GM19193 (cell line): ENCODE measurements around the gene CST7.

Source experiments
- POLR2A ChIP-seq: IDR thresholded peaks from 4 replicates; pipeline ENCODE4 v1.6.1; 2011; ENCODE audit not compliant: insufficient read depth, insufficient read length; ENCODE audit errors: extremely low read depth

Gene CST7

DNA sequence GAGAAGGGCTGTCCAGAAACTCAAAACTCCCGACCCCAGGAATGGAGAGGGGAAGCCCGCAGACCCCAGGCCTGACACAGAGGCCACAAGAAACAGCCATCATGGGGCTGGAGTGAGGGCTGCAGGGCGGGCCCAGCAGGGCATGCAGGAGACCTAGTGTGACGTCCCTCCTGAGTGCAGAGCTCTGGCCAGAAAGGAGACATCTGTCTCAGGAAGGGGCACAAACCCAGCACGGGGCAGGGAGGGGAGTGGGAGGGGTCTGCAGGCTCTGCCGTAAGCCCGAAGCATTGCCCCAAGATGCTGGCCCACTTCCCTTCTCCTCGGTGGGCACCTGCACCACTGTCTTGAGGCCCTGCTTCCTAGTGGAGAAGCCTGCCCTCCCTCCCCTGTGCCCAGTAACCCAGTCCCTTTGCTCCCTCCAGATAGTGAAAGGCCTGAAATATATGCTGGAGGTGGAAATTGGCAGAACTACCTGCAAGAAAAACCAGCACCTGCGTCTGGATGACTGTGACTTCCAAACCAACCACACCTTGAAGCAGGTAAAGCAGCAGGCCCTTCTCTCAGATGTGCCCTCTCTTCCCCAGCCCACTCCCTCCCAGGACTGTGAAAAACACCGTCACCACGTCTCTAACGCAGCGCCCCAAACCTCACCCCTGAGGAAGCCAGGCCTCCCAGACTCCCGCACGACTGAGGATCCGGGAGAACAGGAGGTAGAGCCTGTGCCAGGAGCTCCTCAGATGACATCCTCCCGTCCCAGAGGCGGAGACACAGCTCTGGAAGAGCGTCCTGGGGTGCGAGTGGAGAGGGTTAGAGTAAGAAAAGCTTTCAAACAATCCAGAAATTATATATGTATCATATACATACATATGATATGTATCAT lies 9.7 kb downstream of the CST7 start:
- no peak for TF ChIP-seq POLR2A

DNA sequence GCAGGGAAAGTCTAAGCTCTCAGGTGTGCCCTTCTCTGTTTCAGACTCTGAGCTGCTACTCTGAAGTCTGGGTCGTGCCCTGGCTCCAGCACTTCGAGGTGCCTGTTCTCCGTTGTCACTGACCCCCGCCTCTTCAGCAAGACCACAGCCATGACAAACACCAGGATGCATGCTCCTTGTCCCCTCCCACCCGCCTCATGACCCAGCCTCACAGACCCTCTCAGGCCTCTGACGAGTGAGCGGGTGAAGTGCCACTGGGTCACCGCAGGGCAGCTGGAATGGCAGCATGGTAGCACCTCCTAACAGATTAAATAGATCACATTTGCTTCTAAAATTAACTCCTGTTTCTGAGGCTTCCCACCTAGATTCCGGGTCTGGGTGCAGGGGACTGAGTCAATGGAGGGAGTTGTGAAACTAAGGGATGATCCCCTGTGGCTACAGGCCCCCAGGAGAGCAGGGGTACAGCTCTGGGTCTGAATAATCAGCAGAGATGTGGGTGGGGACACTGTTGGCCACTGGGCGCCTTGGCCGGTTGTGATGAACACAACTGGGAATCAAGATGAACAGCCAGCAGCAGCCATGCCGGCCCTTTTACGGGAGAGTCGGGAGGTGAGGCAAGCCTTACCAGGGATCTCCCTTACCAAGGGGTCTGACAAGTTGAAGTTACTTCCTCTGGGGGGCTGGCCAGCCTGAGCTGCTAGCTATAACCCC lies 10.7 kb downstream of the CST7 start:
- no peak for TF ChIP-seq POLR2A

DNA sequence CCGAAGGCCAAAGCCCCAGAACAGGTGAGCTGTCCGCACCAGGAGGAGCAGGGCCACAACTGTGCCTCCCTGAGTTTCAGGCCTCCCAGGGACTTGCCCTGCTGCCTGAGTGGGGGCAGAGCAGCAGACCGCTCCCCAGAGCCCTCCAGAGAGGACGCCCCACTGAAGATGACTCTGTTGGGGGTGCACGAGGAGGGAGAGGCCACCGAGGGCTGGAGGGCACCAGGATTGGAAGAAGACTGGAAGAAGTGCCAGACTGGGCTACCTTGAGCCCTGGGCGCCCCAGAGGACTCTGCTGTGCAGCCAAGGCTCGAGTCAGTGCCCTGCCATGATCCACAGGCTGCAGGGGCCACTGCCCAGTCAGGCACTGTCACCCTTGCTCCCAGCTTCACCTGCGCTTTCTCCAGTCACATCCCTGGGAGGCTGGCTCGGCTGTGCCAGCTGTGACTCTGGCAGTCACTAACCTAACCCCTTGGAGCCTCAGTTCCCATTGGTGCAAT lies 11.3 kb downstream of the CST7 start:
- TF ChIP-seq POLR2A: no peak

DNA sequence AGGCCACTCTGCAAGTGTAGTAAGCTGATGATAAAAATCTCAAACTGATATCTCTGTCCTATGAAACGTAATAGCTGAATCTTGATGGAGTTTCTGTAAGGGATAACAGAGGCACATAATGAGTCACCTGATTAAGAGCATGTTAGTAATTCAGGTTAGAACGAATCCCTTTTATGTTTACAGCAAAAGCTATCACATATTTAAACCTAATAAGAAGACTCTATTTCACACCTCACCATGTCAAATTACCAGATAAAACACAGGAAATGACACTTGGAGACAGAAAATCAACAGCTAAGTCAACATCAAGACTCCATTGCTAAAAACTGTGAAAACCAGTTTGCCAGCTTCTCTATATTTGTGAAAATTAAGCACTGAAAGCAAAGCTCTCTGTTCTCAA lies 11.8 kb downstream of the CST7 start:
- no peak for TF ChIP-seq POLR2A

DNA sequence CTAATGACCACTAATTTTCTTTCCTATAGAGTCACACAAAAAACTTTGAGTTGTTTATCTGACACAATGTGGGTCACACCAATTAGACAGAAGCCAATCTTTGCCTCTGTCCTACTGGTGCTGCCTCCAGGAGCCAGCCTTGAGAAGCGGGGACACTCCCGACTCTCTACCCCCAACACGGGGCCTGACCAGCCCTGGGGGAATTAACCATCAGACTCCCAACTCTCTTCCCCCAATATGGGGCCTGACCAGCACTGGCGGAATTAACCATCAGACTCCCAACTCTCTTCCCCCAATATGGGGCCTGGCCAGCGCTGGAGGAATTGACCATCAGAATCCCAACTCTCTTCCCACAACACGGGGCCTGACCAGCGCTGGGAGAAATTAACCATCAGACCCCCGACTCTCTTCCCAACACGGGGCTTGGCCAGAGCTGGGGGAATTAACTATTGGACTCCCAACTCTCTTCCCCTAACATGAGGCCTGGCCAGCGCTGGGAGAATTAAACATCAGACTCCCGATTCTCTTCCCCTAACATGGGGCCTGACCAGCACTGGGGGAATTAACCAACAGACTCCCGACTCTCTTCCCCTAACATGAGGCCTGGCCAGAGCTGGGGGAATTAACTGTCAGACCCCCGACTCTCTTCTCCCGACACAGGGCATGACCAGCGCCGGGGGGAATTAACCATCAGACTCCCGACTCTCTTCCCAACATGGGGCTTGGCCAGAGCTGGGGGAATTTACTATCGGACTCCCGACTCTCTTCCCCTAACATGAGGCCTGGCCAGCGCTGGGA lies 12.5 kb downstream of the CST7 start:
- TF ChIP-seq POLR2A: no peak

DNA sequence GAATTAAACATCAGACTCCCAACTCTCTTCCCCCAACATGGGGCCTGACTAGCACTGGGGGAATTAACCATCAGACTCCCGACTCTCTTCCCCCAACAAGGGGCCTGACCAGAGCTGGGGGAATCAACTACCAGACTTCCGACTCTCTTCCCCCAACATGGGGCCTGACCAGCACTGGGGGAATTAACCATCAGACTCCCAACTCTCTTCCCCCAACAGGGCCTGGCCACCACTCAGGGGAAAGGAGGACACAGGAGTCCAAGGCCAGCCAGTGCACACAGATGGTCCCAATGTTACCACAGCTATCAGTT lies 13.1 kb downstream of the CST7 start:
- TF ChIP-seq POLR2A: no peak

DNA sequence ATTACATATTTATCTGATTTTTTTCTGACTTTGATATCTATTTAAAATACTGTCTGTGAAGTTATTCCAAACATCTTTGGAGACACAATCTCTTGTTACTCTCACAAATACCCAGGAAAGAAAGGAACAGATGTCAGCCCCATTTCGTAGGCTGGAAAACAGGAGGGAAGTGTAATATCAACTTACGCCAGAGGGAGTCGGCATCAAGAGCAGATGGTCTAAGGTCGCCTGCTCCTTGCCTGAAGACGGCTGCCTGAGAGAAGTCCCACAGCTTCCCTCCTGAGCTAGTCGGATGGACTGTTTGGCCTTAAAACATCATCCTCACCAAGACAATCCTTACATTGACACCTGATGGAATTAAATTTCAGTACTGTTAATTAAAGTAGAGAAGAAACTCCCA lies 13.4 kb downstream of the CST7 start:
- TF ChIP-seq POLR2A: no peak

DNA sequence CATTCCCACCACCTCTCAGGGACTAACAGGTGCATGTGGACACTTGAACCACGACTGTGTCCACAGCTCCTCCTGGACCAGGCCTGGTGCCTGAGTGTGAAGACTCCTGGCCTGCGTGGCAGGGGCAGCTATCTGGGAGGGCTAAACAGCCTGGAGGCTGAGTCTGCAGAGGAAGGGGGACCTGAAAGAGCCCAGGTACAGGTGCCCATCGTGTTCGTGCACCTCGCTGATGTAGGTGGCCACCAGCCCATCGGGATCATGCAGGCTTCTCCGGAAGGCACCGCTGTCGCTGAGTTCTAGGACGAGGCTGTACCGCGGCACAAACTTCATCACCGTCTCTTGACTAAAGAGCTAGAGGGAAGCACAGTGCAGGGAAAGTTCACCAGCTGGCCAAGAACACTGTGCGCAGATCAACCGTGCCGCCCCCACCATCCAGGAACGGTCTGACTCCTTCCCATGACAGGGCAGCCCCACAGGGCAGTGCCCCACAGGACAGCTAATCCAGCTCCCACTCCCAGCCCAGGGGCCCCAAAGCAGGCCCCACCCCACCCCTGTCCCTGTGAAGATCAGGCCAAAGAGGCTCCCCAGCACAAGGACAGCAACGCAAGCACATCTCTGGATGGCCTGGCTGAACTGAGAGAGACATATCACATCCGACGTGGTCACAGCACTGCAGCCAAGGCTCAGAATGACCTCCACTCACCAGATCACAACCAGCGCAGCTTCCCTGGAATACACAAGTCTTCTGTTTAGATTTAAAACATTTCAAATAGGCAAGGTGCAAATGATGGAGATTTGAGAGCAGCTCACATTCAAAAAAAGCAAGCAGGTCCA lies 14.8 kb downstream of the CST7 start:
- no peak for TF ChIP-seq POLR2A

DNA sequence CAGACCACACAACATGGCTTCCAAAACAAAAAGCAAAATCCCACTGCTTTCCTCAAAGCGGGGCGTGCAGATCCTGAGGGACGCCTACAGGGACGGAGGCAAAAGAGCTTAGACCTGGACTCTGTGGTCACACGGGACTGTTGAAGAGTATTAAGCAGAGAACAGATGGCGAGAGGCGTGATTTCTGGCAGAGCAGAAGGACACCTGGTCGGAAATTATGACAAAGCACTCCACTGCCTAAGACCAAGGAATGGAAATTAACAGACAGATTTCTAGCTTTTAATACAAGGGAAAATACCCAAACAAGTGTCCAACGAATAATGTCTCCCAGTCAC lies 15.4 kb downstream of the CST7 start:
- no peak for TF ChIP-seq POLR2A

DNA sequence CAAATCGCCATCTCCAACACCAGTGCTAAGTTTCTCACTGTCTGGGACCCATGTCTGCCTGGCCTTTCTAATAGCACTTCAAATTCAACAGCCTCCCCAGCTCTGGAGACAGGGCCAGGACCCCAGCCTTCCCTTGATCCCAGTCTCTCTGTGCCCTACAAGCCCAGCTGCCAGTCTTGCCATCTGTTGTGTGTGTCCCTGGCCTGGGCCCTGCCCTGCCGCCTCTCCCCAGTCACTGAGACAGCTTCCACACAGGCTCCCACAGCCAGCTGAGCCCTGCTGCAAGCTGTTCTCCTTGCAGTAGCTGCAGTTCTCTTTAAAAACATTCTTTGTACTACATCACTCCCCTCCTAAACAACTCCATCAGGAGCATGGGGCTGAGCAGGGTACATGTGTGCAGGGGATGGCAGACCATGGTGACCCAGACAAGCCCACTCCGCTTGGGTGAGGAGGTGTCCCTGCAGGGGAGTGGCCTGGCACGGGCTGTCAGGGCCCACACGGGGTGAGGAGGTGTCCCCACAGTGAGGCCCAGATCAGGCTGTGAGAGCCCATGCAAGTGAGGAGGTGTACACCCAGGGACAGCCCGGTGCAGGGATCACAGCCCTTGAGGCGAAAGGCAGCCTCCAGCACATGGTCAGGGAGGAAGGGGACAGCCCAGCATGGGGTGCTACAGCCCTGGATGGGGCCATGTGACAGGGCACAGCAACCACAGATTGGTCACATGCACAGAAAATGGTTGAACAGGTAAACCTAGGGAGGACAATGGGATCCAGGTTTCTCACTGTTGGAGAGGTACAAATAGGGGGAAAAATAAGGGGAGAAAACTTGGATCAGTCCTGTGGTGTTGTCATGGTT lies 16.2 kb downstream of the CST7 start:
- no peak for TF ChIP-seq POLR2A

DNA sequence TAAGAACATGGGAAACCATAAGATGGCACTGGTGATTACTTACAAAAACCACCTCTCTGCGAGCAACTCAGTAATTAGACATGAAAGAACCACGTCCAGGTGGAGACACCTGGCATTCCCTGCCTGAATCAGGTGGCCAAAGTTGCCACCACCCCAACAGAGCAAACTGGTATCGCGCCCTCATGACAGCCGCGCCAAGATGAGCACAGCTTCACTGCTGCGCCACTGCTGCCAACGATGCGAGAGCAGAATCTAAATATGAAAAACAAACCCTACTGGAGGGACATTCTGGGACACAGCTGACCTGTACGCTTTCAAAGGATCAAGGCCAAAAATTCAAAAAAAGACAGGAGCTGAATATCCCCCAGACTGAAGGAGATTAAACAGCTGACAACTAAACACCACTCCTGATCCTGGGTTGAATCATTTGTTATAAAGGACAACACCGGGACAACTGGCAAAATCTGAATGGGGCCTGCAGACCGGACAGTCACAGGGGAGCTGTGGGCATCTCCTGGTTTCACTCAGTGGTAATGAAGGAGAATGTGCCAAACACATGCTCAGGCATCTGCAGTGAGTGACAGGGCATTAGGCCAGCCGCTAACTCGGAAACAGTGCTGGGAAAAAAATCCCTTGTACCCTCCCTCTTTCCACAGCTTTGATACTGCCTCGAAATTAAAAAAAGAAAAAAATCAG lies 17.4 kb downstream of the CST7 start:
- no peak for TF ChIP-seq POLR2A

DNA sequence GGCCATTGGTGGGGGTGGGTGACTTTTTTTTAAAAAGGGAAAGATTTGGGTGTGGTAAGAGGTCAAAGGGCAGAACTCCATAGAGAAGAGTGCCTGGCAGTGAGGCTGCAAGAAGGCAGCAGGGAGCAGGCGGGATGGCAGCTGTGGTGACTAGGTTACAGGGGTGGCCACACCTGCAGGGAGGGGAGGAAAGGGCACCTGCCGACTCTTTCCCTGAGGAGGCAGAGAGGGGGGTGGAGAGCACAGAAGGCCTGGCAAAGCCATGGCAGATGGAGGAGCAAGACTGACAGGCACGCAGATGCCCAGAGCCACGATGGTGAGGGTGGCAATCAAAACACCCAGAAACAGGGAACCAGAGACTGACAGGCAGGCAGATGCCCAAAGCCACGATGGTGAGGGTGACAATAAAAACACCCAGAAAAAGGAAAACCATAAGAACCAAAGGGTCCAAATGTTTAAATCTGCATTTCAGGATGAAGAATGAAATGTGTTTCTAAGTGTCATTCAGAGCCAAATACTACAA lies 19.3 kb downstream of the CST7 start:
- no peak for TF ChIP-seq POLR2A
